HL-60/S4 treated with retinoic acid at 250 ng/mL for 4 days and 3 days (cell line): ENCODE measurements around the gene DNAJB11.
"Not testable (repeated sequence)": the region's sequence is repeated elsewhere in the genome, so short reads cannot be mapped to it uniquely, and the experiment has no call there.

ENCODE experiments used
- in situ Hi-C: fragments of 300-500 bp; cut with MboI; formaldehyde crosslinking; loops from 2 replicates; pipeline ENCODE4 v1.7.0; 2022; ENCODE audit warnings: low sequenced_read_pairs

DNAJB11 gene

GRCh38 chr3:186551387-186551786 is 19.1 kb upstream of the DNAJB11 start:
- in situ Hi-C loops: no loop called here

GRCh38 chr3:186552408-186553031 is 18.0 kb upstream of the DNAJB11 start:
- in situ Hi-C loops: no loop called here

- in situ Hi-C loops: no loop called here
These were observed 5.9 kb upstream of the DNAJB11 start for GRCh38 chr3:186564586-186564985.

GRCh38 chr3:186566772-186567071 is 3.8 kb upstream of the DNAJB11 start:
- in situ Hi-C loops: no loop called here

GRCh38 chr3:186567072-186567921 is 3.2 kb upstream of the DNAJB11 start, which contains the start of gene TBCCD1:
Gene TBCCD1, minus strand, starts transcription at chr3:186567339. Its CDS starts 3,010 bp downstream, at chr3:186564329.
- in situ Hi-C loops: no loop called here

GRCh38 chr3:186569361-186569760 is 1.2 kb upstream of the DNAJB11 start:
- in situ Hi-C loops: not testable (repeated sequence)

GRCh38 chr3:186569779-186570095 is 783 bp upstream of the DNAJB11 start:
- in situ Hi-C loops: no loop called here

- in situ Hi-C loops: no loop called here
These were observed 572 bp downstream of the DNAJB11 start for GRCh38 chr3:186570941-186571643.

- in situ Hi-C loops: no loop called here
These were observed 1.1 kb downstream of the DNAJB11 start for GRCh38 chr3:186571644-186572013.

GRCh38 chr3:186577521-186577920 is 7.0 kb downstream of the DNAJB11 start:
- in situ Hi-C loops: no loop called here

GRCh38 chr3:186580785-186581184 is 10.3 kb downstream of the DNAJB11 start:
- in situ Hi-C loops: no loop called here

- in situ Hi-C loops: no loop called here
These were observed 12.0 kb downstream of the DNAJB11 start for GRCh38 chr3:186582541-186582940.

GRCh38 chr3:186583831-186584230 is 13.3 kb downstream of the DNAJB11 start:
- in situ Hi-C loops: no loop called here

GRCh38 chr3:186586245-186586644 is 15.7 kb downstream of the DNAJB11 start:
- in situ Hi-C loops: not testable (repeated sequence)

GRCh38 chr3:186587183-186587582 is 16.7 kb downstream of the DNAJB11 start:
- in situ Hi-C loops: no loop called here

GRCh38 chr3:186588632-186589031 is 18.1 kb downstream of the DNAJB11 start:
- in situ Hi-C loops: no loop called here

- in situ Hi-C loops: no loop called here
These were observed 18.6 kb downstream of the DNAJB11 start for GRCh38 chr3:186589121-186589520.

GRCh38 chr3:186589856-186590579 is 19.5 kb downstream of the DNAJB11 start:
- in situ Hi-C loops: no loop called here

GRCh38 chr3:186590580-186591295 is 20.2 kb downstream of the DNAJB11 start:
- in situ Hi-C loops: no loop called here

GRCh38 chr3:186592682-186593081 is 22.2 kb downstream of the DNAJB11 start:
- in situ Hi-C loops: no loop called here

GRCh38 chr3:186593862-186594261 is 23.3 kb downstream of the DNAJB11 start:
- in situ Hi-C loops: no loop called here
